Prostate gland (tissue), 2 donors: ENCODE data around the gene KDM8.

ENCODE experiments used
- CTCF ChIP-seq, 4 experiments: fragments of 200-600 bp in 2 of 4; fragments of 450-650 bp in 2 of 4; sonication (generic) in 2 of 4; IDR thresholded peaks; 1 replicate in 3 of 4; 2 replicates in 1 of 4; pipeline ENCODE4 v1.5.1; 2016 to 2019; ENCODE audit warnings: antibody characterized with exemption in 4 of 4, mild to moderate bottlenecking in 2 of 4, moderate library complexity in 2 of 4
- POLR2A ChIP-seq: fragments of 450-650 bp; IDR thresholded peaks from one replicate; pipeline ENCODE4 v1.6.1; 2016; ENCODE audit warnings: antibody characterized with exemption, mild to moderate bottlenecking
- POLR2AphosphoS5 ChIP-seq: sonication (generic); formaldehyde crosslinking; IDR thresholded peaks from one replicate; pipeline ENCODE4 v1.6.1; 2017; ENCODE audit warnings: antibody characterized with exemption

- TF ChIP-seq CTCF (IDR thresholded peaks at IDR 0.05) (no peak), POLR2AphosphoS5 (no peak), POLR2A (no peak)
These were observed 2.2 kb downstream of the KDM8 start for GRCh38 chr16:27205423-27206065.
